Activated T-helper 1 cell treated with anti-CD3 and anti-CD28 coated beads, Interleukin-2, amount 50 U/mL, for 16 hours (primary cell): Measurements from ENCODE around the gene XYLT1.

Source experiments
- DNase-seq, 2 donors: peaks; one replicate each; pipeline ENCODE4 v3.0.0-alpha.2; 2020; ENCODE audit warnings: low read depth in 1 of 2, low spot score in 1 of 2

The XYLT1 gene

DNA sequence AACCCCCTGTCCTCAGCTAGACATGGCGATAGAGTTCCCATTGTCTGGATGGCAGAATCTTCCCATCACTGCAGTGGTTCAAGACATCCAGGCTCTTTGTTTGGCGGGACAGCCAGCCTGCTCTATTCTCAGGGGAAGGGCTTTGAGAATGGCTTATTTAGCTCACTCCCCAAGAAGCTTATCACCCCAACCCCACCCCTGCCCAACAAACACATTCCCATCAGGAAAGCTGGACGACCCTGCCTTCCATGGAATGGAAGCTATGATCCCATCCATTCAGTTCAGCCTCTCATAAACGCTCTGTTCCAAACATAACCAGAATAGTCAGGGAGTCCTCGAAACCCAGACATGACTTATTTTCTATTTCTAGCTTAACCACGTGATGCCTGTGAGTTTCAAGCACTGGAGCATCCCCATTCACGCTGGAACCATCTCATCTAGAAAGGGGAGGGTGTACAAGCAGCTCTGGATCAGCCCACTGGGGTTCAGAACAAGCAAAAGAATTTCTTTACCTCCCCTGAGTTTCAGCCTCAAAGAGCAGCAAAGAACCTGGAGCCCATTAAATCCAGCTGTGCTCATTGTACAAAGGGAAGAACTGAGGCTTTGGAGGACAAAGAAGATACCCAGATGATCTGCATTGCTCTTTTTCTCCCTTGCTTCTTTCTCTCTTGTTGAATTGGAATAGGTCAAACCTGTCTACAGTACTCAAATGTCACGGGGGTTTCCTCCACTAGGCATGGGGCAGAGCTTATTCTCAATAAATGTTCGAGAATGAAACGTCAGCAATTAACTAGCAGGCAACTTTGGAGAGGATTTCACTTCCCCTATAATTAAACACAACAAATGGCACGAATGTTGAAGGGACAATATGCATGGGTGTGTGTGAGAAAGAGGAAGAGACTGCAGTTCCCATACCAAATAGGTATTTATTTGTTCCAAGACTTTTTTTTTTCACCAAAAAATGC is 93.1 kb downstream of the XYLT1 start:
- no peak for DNase-seq

DNA sequence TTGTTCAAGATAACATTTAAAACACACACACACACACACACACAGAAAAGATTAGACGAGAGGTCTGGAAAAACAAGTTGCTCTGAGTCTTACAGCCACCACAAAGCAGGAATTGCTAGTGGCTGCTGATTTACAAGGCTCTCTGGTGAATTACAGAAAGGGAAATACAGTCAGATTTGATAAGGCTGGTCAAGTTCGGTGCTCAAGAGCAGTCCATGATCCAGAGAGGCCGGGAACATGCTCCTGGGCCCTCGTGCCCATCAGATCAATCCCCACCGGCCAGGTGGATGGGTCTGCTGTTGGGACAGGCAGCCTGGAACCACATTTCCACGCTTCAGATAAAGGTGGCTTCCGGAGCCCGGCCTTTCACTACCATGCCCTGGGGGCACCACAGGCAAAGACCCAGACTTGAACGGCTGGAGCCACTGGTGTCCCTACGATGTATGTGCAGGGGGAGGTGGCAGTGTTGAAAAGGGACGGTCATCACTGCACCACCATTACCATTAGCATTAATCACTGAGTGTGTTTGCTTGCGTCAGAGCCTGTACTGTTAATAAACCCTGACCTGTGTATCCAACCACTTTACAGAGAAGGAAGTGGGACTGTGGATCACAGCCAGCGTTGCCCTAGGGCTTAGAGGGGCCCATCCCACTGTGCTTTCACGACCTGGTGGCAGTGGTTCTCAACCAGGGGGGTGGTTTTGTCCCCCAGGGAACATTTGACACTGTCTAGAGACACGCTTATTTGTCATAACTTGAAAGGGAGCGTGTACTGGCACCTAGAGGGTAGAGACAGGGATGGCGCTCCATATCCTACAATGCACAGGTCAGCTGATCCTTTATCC is 95.1 kb downstream of the XYLT1 start:
- DNase-seq: no peak

DNA sequence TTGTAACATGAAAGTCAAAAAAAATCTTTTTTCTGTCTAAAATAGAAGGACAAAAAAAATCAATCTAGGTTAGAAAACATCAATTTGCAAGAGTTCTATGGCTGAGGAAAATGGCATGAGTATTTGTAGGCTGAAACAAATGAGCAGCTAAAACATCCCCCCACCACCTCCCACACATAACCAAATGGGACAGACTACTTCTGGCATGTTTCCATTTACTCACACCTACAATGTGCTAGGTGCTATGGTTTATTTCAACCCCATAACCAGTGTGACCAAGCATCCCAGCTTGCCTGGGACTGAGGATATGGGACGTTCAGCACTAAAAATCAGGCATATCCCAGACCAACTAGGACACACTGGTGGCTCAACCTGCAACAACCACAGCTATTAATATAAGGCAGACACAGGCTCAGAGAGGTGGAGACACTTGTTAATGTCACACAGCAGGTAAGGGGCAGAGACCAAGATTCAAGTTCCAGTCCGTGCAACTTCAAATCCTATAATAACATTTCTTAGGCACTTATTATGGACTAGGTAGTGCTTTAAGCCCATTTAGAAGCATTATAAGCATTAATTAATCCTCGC is 96.0 kb downstream of the XYLT1 start:
- DNase-seq: no peak

DNA sequence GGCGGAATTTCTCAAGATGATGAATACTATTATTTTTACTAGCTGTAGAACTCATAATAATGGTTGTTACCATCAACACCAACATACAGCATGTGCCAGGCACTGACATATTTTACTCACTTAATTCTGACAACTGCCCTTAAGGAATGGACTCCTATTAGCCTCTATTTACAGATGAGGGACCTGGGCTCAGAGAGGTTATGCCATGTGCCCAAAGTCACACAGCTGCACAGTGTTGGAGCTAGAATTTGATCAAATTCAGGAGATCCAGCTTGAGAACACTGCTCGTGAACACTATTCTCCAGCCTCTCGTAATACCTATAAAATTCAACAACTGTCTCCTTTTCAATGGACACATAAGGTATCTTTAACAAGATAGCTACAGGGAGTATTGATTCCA is 97.2 kb downstream of the XYLT1 start:
- DNase-seq: no peak

DNA sequence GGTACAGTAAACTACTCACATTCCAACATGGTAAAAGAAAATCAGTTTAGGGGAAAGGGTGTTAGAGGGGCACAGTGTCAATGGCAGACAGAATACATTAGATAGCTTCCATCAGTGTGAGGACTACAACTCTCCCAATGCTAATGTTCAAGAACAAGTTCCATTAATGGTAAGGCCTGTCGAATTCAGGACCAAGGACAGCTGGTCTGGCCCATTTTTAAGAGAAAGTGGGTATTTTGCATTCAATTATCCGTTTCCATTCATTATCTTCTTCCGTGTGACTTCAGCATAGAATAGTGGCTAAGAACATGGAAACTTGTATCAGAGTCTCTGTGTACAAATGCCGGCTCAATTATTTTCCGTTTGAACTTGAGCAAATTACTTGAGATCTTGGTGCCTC is 98.4 kb downstream of the XYLT1 start:
- DNase-seq: no peak

DNA sequence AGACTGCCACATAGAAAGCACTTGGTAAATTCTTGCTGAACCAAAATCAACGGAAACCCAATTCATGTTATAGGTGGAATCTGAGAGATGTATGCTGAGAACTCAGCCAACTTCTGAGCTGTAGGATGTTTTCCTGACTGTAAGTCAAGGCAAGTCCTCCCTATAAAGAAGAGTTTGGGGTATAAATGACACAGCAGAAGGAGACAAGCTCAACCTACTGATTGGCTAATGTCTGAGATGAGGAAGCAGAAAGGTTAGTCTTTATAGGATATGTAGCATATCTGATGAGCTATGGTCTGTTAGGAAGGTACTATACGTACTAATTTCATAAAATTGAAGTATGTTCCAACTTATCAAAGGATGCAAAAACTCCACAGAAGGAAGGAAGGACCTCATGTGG is 99.5 kb downstream of the XYLT1 start:
- no peak for DNase-seq

DNA sequence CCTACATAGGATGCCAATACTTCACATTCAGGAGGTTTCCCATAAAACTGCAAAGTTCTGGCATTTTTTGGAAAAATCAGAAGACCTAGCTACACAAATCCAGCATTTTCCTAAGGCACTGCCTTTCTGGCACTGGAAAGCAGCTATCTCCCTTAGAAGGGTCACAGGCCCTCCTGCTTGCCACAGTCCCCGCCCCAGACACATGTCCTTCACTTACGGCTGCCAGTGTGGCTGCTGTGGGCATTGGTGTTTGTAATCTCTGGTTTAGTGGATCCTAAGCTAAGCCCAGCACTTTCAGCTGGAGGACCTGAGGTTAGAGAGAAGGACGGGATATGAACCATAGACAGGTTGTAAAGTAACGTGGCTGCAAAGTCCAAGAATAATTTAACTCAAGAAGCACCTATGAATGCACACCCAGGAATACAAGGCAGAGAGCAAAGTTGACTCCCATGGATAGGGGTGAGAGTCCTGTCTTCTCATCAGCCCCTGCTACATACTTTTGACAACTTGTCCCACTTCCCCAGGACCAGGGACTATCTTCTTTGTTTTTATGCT is 100.0 kb downstream of the XYLT1 start:
- no peak for DNase-seq

DNA sequence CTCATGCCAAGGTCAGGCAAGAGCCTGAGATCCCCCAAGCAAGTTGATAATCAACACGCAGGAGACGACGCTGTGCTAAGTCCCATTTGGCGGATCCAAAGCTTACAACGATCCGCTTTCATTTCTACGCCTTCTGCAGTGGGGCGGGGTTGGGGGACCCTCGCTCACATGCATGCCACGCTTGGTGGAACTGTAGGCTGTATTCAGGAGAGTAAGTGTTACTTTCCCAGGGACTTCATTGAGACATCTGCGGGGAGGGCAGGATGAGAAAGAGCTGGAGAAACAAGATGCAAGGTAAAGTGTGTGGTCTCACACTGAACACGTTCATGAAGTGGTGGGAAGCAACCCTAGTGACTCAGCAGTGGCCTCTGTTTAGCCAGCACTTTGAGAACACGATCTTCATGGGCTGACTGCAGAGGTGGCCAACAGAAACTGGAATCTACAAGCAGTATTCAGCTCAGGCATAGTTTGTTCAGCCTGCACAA is 100.5 kb downstream of the XYLT1 start:
- no peak for DNase-seq

DNA sequence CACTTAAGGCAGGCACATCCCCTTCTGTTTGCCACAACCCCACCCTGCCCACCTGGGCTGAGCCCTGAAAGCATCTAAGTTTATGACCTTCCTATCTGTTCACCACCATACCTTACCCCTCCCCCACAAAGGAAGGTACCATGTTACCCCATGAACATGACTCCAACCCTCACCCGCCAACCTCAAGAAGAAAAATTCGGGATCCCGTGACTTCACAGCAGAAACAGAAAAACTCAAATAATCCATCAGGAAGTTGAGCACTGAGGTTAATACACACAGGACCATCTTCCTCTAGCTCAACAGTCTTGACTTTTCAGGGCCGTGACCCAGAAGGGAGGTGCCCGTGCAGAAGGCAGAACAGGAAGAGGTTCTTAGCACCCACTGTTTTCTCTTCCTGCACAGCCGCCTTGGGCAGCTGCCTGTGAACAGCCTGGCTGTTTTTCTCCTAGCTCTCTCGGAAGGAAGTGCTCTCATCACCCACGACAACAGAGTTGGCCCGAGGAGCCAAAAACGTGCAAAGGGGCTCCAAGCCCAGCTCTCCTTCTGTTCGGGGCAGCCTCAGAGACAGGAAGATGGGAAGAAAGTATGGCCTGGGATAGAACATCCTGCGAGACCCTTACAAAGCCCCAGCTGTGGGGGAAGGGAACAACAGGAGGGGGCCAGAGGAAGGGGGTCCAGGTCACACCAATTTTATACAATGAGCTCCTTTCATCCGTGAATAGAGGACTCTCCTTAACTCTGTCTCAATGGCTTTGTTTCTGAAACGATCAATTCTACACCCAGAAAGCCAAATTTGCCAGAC is 101.1 kb downstream of the XYLT1 start:
- peak; percentile 50 to 56 for DNase-seq

DNA sequence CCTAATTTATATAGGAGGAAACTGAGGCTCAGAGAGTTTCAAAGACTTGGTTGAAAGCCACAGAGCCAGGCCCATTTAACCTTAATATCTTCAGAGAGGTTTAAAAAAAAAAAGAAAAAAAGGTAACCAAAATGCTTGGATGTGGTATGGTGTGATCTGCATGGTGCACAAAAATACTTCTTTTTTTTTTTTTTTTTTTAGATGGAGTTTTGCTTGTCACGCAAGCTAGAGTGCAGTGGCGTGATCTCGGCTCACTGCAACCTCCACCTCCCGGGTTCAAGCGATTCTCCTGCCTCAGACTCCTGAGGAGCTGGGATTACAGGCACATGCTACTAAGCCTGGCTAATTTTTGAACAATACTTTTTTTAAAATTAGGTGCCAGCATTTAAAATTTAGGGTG is 101.8 kb downstream of the XYLT1 start:
- DNase-seq: no peak

DNA sequence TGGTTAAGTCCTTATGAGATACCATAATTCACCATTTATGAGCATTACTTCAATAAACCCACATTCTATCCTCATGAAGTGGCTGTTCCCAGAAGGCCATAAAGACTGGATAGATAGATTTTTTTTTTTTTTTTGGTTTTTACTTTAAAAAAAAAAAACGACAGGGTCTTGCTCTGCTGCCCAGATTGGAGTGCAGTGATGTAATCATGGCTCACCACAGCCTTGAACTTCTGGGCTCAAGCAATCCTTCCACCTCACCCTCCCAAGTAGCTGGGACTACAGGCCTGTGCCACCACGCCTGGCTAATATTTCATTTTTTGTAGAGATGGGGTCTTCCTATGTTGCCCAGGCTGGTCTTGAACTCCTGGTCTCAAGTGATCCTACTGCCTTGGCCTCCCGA is 102.3 kb downstream of the XYLT1 start:
- DNase-seq: no peak

DNA sequence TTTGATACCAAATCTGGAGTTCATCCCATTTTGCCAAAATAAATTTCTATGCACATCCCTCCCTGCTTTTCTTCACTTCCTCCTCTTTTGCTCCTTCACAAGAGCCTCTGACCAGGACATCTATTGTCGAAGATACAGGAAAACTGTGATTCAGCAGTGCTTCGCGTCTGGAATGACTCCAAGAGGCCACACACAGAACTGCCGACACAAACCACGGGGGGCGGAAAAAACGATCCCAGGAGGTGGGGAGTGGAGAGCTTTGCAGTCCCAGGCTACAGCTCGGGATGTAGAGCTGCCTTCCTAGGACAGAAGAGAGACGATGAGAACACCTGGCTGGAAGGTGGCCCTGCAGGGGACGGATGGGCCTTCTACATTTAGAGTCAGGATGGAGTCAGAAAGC is 102.8 kb downstream of the XYLT1 start:
- no peak for DNase-seq

DNA sequence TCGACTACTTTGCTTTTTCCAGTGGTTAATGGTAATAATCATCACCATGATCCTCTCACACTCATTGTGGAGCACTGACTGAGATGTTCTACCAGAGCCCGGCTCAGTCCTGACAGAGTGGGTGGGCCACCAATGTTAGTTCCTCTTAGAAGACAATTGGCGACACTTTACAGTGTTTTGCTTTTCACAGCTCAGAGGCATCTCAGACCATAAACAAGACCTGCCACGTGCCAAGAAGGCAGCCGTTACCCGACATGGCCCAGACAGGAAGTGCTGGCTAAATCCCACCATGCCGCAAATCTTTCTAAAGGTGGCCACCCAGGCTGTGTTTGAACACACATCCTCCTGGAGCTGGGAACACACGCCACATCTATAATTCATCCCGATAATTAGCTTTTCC is 103.7 kb downstream of the XYLT1 start:
- DNase-seq: no peak

DNA sequence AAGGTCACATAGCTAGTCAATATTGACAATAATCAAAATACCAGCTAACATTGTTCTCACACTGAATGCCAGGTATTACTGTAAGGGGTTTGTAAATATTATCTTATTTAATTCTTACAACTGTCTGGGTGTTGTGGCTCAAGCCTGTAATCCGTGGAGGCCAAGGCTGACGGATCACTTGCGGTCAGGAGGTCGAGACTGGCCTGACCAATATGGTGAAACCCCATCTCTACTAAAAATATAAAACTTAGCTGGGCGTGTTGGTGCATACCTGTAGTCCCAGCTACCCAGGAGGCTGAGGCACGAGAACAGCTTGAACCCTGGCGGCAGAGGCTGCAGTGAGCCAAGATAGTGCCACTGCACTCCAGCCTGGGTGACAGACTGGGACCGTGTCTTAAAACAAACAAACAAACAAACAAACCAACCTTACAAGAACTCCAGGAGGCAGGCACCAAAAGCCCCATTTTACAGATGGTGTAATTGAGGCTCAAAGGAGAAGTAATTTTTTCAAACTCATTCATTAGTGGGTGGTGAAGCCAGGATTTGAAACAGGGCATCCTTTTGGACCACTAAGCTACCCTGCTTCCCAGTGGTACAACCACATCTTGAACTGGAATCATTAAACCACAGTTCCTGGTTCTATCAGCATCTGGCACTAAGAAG is 104.3 kb downstream of the XYLT1 start:
- DNase-seq: no peak

DNA sequence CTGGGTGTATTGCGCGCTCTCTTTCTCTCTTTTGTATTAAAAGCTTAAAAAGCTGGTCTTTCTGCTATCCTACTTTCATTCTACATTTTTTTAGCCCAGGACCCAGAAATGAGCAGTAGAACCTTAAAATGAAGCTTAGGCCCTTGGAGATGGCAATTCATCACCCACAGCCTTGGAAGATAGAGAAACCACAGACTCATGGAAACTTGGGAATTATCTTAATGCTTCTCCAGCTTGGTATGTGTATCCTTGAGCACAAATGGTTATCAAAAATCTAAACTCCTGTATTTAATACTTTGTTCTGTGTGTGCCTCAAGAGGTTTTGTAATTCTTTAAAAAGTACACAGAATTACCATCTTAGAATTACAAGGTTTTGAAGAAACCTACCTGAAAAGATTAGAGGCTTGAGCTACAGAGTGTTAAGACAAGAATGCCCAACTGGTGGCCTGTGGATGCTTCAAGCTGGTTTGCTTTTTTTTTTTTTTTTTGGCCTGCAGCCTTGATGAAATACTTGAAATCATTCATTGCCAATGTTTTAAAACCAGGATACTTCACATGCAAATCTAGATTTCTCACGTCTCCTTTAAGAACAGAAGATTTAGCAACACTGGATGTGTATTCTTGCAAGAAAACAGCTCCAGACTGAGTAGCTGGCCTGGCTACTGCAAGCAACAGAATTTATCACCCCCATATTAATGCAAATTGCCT is 105.0 kb downstream of the XYLT1 start:
- DNase-seq: no peak

DNA sequence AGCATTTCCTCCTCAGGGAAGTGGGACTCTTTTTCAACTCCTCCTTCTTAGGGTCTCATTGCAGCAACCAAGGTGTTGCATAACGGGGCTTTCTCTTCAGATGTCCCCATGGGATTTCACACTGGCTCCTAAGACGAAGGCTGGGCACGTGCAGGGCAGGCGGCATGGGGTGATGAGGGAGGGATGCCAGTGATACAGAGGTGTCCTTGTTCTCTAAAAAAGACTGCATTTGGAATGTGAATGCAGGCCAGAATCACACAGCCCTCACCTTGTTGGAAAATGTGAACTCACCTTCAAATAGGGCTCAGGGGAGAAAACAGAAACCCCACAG is 105.6 kb downstream of the XYLT1 start:
- DNase-seq: no peak

DNA sequence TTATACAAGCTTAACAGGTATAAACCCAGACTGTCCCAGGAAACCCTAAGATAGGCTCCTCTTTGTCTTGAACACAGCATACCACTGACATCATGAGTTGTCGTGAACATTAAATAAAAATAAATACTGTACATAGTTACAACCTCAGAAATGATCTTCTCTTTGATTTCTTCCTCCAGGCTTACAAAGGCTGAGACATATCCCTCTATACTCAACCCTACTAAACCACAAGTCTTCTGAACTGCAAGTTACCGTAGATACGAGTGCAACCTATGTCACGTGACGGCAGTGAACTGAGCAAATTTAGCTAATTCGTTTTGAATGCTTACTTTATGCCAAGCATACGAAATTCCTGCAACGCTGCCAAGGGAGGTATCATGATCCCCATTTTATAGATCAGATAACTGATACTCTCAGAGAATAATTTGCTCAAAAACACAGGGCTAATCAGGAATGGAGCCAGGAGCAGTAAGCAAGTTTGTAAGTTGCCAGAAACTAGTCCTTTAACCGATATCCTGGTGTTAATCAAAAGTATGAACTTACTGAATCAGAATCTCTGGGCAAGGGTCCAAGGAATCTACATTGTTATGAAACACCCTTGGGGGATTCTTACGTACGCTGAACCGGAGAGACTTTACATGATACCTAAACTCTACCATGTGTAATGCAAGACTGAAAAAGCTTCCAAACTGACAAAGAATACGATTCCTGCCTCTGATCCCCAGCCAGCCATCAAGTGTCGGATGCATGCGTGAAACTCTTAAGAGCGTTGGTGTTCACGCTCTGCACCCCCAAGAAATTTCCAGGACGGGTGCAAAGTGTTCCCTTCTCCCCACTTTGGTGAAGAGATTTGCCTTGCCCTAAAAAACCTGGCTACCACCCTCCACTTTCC is 106.2 kb downstream of the XYLT1 start:
- DNase-seq: peak; percentile 23 to 31

DNA sequence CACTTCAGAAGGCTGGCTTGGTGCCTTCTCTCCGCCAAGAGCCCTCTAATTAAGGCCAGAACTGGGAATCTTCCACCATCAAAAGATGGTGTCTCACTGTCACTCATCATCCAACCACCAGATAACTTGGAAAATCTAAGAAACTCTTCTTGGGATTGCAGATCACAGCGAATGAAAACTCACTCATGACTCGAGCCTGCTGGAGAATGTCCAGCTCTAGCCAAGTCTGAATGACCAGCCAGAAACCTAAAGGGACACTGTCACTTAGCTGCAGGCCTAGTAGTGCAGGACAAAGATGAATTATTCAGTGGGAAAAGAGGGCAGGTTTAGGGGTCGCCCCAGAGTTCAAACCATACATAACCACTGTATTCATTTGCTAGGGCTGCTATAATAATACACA is 107.8 kb downstream of the XYLT1 start:
- no peak for DNase-seq

DNA sequence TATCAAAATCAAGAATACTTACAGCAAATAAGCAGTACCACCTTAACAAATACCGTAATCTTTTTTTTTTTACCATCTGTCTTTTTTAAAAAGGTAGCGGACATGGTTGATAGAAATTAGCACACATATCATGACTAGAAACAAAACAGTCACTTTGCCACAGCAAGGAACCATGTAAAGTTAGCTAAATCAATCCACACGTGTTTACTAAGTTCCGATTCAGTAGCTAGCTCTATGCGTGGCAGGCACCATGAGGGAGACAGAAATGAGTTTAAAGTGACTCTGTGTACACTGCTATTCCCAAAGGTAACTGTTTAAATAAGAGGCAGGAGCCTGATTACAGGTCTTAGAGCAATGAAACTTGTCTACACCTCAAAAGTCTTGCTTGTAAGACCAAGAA is 108.6 kb downstream of the XYLT1 start:
- no peak for DNase-seq
